PC-9 (cell line): ENCODE measurements around the gene NLRP11. TPM values are rescaled to one million over a fixed set of nuclear protein-coding genes. Genes with fewer than 3 reads are reported as not detected.

Experiments
- BruUV-seq: library from RNA; stranded (reverse); fragments of 400-500 nt; replicated peaks from 2 replicates; lab custom pipeline; 2021; lab: Mats Ljungman, UMichigan
- CTCF ChIA-PET: fragments of 300-600 bp; sonication (Branson Sonifier 250); formaldehyde crosslinking; loops from one replicate; lab custom pipeline; 2022; ENCODE audit warnings: antibody characterized with exemption; lab: Charles Lee
- POLR2A ChIA-PET: fragments of 300-600 bp; sonication (Branson Sonifier 250); formaldehyde crosslinking; loops from one replicate; lab custom pipeline; 2022; ENCODE audit warnings: antibody characterized with exemption; ENCODE audit not compliant: unreplicated experiment; lab: Charles Lee
- DNase-seq, 2 experiments: peaks; one replicate each; pipeline versions ENCODE4 v3.0.0 to v3.0.0-alpha.2; 2015 to 2022; ENCODE audit warnings: mixed read lengths in 1 of 2
- H2AFZ ChIP-seq: fragments of 200-600 bp; sonication (generic); 2 replicates; pipeline ENCODE4 v1.8.1; 2017; ENCODE audit warnings: antibody characterized with exemption
- H3F3A ChIP-seq: fragments of 200-600 bp; sonication (generic); 2 replicates; pipeline ENCODE4 v1.8.1; 2017; ENCODE audit warnings: antibody characterized with exemption, mild to moderate bottlenecking, low read depth; ENCODE audit not compliant: insufficient read depth
- H3K27ac ChIP-seq: fragments of 200-600 bp; sonication (generic); 2 replicates; pipeline ENCODE4 v1.6.1; 2016; ENCODE audit warnings: mixed run types
- H3K27me3 ChIP-seq: fragments of 200-600 bp; sonication (generic); 2 replicates; pipeline ENCODE4 v1.6.1; 2016; ENCODE audit warnings: low read depth, mixed run types; ENCODE audit not compliant: insufficient read depth
- H3K36me3 ChIP-seq: fragments of 200-600 bp; sonication (generic); 2 replicates; pipeline ENCODE4 v1.6.1; 2016; ENCODE audit warnings: low read depth, mixed run types
- H3K4me1 ChIP-seq: fragments of 200-600 bp; sonication (generic); replicated peaks from 2 replicates; pipeline ENCODE4 v1.6.1; 2016; ENCODE audit warnings: mixed run types; ENCODE audit not compliant: insufficient read depth
- H3K4me2 ChIP-seq: fragments of 200-600 bp; sonication (generic); 2 replicates; pipeline ENCODE4 v1.6.1; 2017; ENCODE audit warnings: mixed run types
- H3K4me3 ChIP-seq: fragments of 200-600 bp; sonication (generic); 2 replicates; pipeline ENCODE4 v1.6.1; 2016; ENCODE audit warnings: mixed run types
- H3K79me2 ChIP-seq: fragments of 200-600 bp; sonication (generic); 2 replicates; pipeline ENCODE4 v1.6.1; 2017; ENCODE audit warnings: low read depth, mixed run types
- H3K9me2 ChIP-seq: fragments of 200-600 bp; sonication (generic); 2 replicates; pipeline ENCODE4 v1.8.1; 2017; ENCODE audit warnings: mild to moderate bottlenecking; ENCODE audit not compliant: insufficient read depth
- H3K9me3 ChIP-seq: fragments of 200-600 bp; sonication (generic); 2 replicates; pipeline ENCODE4 v1.8.1; 2016; ENCODE audit warnings: low read depth; ENCODE audit not compliant: insufficient read depth
- H4K20me1 ChIP-seq: fragments of 200-600 bp; sonication (generic); 2 replicates; pipeline ENCODE4 v1.8.1; 2017; ENCODE audit not compliant: insufficient read depth
- EZH2 ChIP-seq: fragments of 200-600 bp; sonication (generic); IDR thresholded peaks from 2 replicates; pipeline ENCODE4 v1.8.0; 2017; ENCODE audit warnings: antibody characterized with exemption, low read depth
- intact Hi-C: fragments of 100-400 bp; cut with micrococcal nuclease; formaldehyde crosslinking; loops from one replicate; pipeline ENCODE4 v1.10.0; 2022; ENCODE audit not compliant: unreplicated experiment
- total RNA-seq: library from RNA; stranded (reverse); gene quantifications from 2 replicates; pipeline ENCODE4 v1.2.3, GENCODE V29; 2021
- TF ChIP-seq, protein P1 (sequence below): fragments of 200-600 bp; sonication (generic); conservative IDR thresholded peaks from 2 replicates; pipeline ENCODE4 v1.6.1; 2017; ENCODE audit warnings: mixed run types, antibody characterized with exemption, mild to moderate bottlenecking, moderate library complexity

NLRP11 gene
- total RNA-seq, 1 experiment from 2014 or later = not detected

GRCh38 chr19:55811340-55811739 is 20.5 kb downstream of the NLRP11 start:
- no TSS peak for BruUV-seq
- no peak overlapping the region for H3K4me2 ChIP-seq
- peaks cover 10% of the 10 kb centered on the region; the same call in 1 of the 2 replicates for H3K9me3 ChIP-seq
- H3K9me2 ChIP-seq = no peaks in the 10 kb centered on the region
- H3K79me2 ChIP-seq = no peaks in the 10 kb centered on the region
- ChIA-PET POLR2A (no interaction called here), CTCF (no interaction called here)
- H3K36me3 ChIP-seq = no peaks in the 10 kb centered on the region
- no peaks in the 10 kb centered on the region for H4K20me1 ChIP-seq
- no peak overlapping the region for H2AFZ ChIP-seq
- peaks cover 82% of the 10 kb centered on the region for H3K27me3 ChIP-seq
- DNase-seq = no peak
- H3F3A ChIP-seq = no peaks in the 10 kb centered on the region
- no peak overlapping the region for H3K27ac ChIP-seq
- intact Hi-C loops = no loop called here
- TF ChIP-seq EZH2 = no peak
- TF ChIP-seq, protein P1, sequence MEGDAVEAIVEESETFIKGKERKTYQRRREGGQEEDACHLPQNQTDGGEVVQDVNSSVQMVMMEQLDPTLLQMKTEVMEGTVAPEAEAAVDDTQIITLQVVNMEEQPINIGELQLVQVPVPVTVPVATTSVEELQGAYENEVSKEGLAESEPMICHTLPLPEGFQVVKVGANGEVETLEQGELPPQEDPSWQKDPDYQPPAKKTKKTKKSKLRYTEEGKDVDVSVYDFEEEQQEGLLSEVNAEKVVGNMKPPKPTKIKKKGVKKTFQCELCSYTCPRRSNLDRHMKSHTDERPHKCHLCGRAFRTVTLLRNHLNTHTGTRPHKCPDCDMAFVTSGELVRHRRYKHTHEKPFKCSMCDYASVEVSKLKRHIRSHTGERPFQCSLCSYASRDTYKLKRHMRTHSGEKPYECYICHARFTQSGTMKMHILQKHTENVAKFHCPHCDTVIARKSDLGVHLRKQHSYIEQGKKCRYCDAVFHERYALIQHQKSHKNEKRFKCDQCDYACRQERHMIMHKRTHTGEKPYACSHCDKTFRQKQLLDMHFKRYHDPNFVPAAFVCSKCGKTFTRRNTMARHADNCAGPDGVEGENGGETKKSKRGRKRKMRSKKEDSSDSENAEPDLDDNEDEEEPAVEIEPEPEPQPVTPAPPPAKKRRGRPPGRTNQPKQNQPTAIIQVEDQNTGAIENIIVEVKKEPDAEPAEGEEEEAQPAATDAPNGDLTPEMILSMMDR = no peak
- no peaks in the 10 kb centered on the region for H3K4me1 ChIP-seq
- no peak overlapping the region for H3K4me3 ChIP-seq

DNA sequence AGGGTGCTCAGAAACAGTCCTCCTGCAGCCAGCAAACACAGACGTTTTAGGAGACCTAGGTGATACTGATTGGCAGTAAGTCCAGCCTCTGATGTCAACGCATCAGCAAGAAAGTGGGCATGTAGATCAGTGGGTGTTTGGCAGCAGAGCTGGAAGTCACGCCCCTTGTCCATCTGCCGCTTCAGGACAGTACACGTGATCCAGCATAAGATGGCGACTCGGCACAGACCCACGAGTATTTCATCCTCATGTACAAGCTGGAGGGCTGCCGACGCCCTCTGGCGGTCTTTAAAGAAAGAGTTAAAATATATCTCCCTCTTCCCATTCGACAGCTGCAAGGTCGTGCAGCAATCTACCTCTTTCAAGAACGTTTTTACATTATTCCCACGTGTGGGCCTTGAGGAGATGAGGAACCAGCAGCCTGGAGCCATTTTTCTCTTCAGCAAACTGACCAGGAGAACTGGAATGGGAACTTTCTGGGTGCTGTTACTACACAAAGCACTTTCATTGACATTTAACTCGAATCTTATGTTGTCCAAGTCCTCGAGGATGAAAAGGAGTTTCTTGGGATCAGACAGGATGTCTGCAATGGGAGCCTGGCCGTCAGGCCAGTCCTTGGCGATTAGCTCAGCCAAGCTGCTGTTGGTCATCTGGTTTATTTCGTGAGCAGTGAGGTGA is 22.3 kb downstream of the NLRP11 start:
- H3K79me2 ChIP-seq = no peaks in the 10 kb centered on the region
- no peaks in the 10 kb centered on the region for H3F3A ChIP-seq
- H3K4me2 ChIP-seq = peak overlapping the region; percentile 41
- intact Hi-C loops = no loop called here
- H3K4me1 ChIP-seq = no peaks in the 10 kb centered on the region
- no peaks in the 10 kb centered on the region for H4K20me1 ChIP-seq
- no peak overlapping the region for H3K27ac ChIP-seq
- H3K36me3 ChIP-seq = no peaks in the 10 kb centered on the region
- H3K9me2 ChIP-seq = no peaks in the 10 kb centered on the region
- peaks cover 80% of the 10 kb centered on the region for H3K27me3 ChIP-seq
- no peak overlapping the region for H3K4me3 ChIP-seq
- TF ChIP-seq EZH2 = no peak
- TF ChIP-seq, protein P1 = peak; percentile 80
- ChIA-PET POLR2A (interaction anchor here (0.6 kb wide), 3 partner anchors 12 to 177 kb away, joined by 3 to 4 read pairs (median 3); no protein-coding TSS in a partner anchor), CTCF (interaction anchor here (1.0 kb wide), 1 partner anchor 177 kb away, joined by 4 read pairs; no protein-coding TSS in a partner anchor)
- BruUV-seq = no TSS peak
- peak; percentile 54 to 69 for DNase-seq
- H2AFZ ChIP-seq = peak overlapping the region; percentile 63
- peaks cover 10% of the 10 kb centered on the region; the same call in 1 of the 2 replicates for H3K9me3 ChIP-seq

- ChIA-PET CTCF (no interaction called here), POLR2A (no interaction called here)
- no peak overlapping the region for H3K4me3 ChIP-seq
- DNase-seq = no peak
- no peaks in the 10 kb centered on the region for H3K9me2 ChIP-seq
- H3K36me3 ChIP-seq = no peaks in the 10 kb centered on the region
- peaks cover 97% of the 10 kb centered on the region for H3K27me3 ChIP-seq
- H2AFZ ChIP-seq = no peak overlapping the region
- intact Hi-C loops = no loop called here
- no peak overlapping the region for H3K4me2 ChIP-seq
- no peaks in the 10 kb centered on the region for H3F3A ChIP-seq
- no peaks in the 10 kb centered on the region for H3K4me1 ChIP-seq
- H4K20me1 ChIP-seq = no peaks in the 10 kb centered on the region
- BruUV-seq = no TSS peak
- no peaks in the 10 kb centered on the region for H3K79me2 ChIP-seq
- no peaks in the 10 kb centered on the region for H3K9me3 ChIP-seq
- no peak overlapping the region for H3K27ac ChIP-seq
- TF ChIP-seq, protein P1 = no peak
- no peak for TF ChIP-seq EZH2
Measured at GRCh38 chr19:55802281-55802680, 29.5 kb downstream of the NLRP11 start.
